Neuronal stem cell (in vitro differentiated cells): ENCODE results near the gene NLGN2.

Experiments
- DNase-seq: peaks from one replicate; pipeline ENCODE4 v3.0.0-alpha.2; 2013; ENCODE audit warnings: low spot score
- H2AFZ ChIP-seq: one replicate; pipeline ENCODE4 v1.6.1; 2013; ENCODE audit warnings: mild to moderate bottlenecking, low read length, inconsistent platforms
- H2AK5ac ChIP-seq: 2 replicates; pipeline ENCODE4 v1.6.1; 2013; ENCODE audit warnings: low read depth, mild to moderate bottlenecking, inconsistent platforms, low read length, moderate library complexity, mixed read lengths
- H2BK120ac ChIP-seq: 2 replicates; pipeline ENCODE4 v1.6.1; 2013; ENCODE audit warnings: low read depth, mild to moderate bottlenecking, inconsistent platforms, low read length, moderate library complexity, mixed read lengths
- H2BK12ac ChIP-seq: one replicate; pipeline ENCODE4 v1.6.1; 2013; ENCODE audit warnings: low read length, inconsistent platforms
- H2BK15ac ChIP-seq: 2 replicates; pipeline ENCODE4 v1.6.1; 2013; ENCODE audit warnings: mild to moderate bottlenecking, low read length, inconsistent platforms, mixed read lengths
- H2BK5ac ChIP-seq: one replicate; pipeline ENCODE4 v1.6.1; 2013; ENCODE audit warnings: inconsistent platforms, mild to moderate bottlenecking, low read length, moderate library complexity
- H3K14ac ChIP-seq: one replicate; pipeline ENCODE4 v1.6.1; 2013; ENCODE audit warnings: low read length, inconsistent platforms
- H3K18ac ChIP-seq: 2 replicates; pipeline ENCODE4 v1.6.1; 2013; ENCODE audit warnings: low read length, inconsistent platforms
- H3K23ac ChIP-seq: 2 replicates; pipeline ENCODE4 v1.6.1; 2013; ENCODE audit warnings: low read depth, mild to moderate bottlenecking, mixed read lengths, low read length, inconsistent platforms; ENCODE audit not compliant: poor library complexity
- H3K27ac ChIP-seq: replicated peaks from 3 replicates; pipeline ENCODE4 v1.5.1; 2013; ENCODE audit warnings: low read length, inconsistent platforms
- H3K27me3 ChIP-seq, 3 experiments: 2 replicates each; pipeline ENCODE4 v1.6.1; 2013; ENCODE audit warnings: low read length in 3 of 3, mild to moderate bottlenecking in 2 of 3, inconsistent platforms in 1 of 3, low read depth in 1 of 3, mixed read lengths in 1 of 3, moderate library complexity in 1 of 3; ENCODE audit not compliant: control insufficient read depth in 3 of 3, insufficient read depth in 3 of 3
- H3K36me3 ChIP-seq, 2 donors: replicated peaks in 1 of 2; 2 replicates each; pipeline ENCODE4 v1.6.1; 2013; ENCODE audit warnings: low read length in 2 of 2; ENCODE audit not compliant: control insufficient read depth in 2 of 2, insufficient read depth in 2 of 2
- H3K4ac ChIP-seq: 2 replicates; pipeline ENCODE4 v1.6.1; 2013; ENCODE audit warnings: inconsistent platforms, mild to moderate bottlenecking, low read length, moderate library complexity
- H3K4me1 ChIP-seq, 2 donors: 1 replicate in 1 of 2; 2 replicates in 1 of 2; pipeline ENCODE4 v1.6.1; 2013; ENCODE audit warnings: low read length in 2 of 2, low read depth in 1 of 2; ENCODE audit not compliant: control insufficient read depth in 2 of 2, insufficient read depth in 1 of 2
- H3K4me2 ChIP-seq: one replicate; pipeline ENCODE4 v1.6.1; 2013; ENCODE audit warnings: mild to moderate bottlenecking, low read length, inconsistent platforms; ENCODE audit not compliant: insufficient read depth, poor library complexity, severe bottlenecking
- H3K4me3 ChIP-seq, 2 donors: 2 replicates each; pipeline ENCODE4 v1.5.1; 2013; ENCODE audit warnings: low read length in 2 of 2, mild to moderate bottlenecking in 2 of 2, inconsistent platforms in 1 of 2, moderate library complexity in 1 of 2
- H3K79me1 ChIP-seq: one replicate; pipeline ENCODE4 v1.6.1; 2013; ENCODE audit warnings: low read depth, mild to moderate bottlenecking, inconsistent platforms, low read length, moderate library complexity
- H3K9ac ChIP-seq: one replicate; pipeline ENCODE4 v1.6.1; 2013; ENCODE audit warnings: mild to moderate bottlenecking, low read depth, low read length, inconsistent platforms; ENCODE audit not compliant: poor library complexity
- H3K9me3 ChIP-seq, 2 donors: replicated peaks in 1 of 2; 2 replicates each; pipeline versions ENCODE3 to v1.6.1; 2013; ENCODE audit warnings: low read length in 2 of 2, mild to moderate bottlenecking in 2 of 2, inconsistent platforms in 1 of 2, low read depth in 1 of 2, mixed read lengths in 1 of 2, moderate library complexity in 1 of 2; ENCODE audit not compliant: control insufficient read depth in 2 of 2, insufficient read depth in 1 of 2
- H4K8ac ChIP-seq: one replicate; pipeline ENCODE4 v1.6.1; 2013; ENCODE audit warnings: low read depth, mild to moderate bottlenecking, inconsistent platforms, low read length, moderate library complexity
- H4K91ac ChIP-seq: one replicate; pipeline ENCODE4 v1.6.1; 2013; ENCODE audit warnings: low read length, low read depth, mild to moderate bottlenecking, inconsistent platforms; ENCODE audit not compliant: poor library complexity
- WGBS, 2 donors: extraction: QIAGEN DNeasy Blood & Tissue Kit; methylation state at CpG; one replicate each; pipeline ENCODE4 v1.1.7; 2013; ENCODE audit warnings: missing lambda C conversion rate in 2 of 2, mixed read lengths in 1 of 2; ENCODE audit not compliant: insufficient read length in 2 of 2, insufficient replicate concordance in 1 of 2; ENCODE audit errors: extremely low coverage in 2 of 2; 5-methylcytosine and 5-hydroxymethylcytosine counted together

The NLGN2 gene

GRCh38 chr17:7428557-7428956, 20.9 kb downstream of the NLGN2 start, which contains the start of gene SPEM3:
TSS of gene SPEM3 (plus strand) at chr17:7428857. CDS start at chr17:7428903, 46 bp downstream.
- Histone ChIP-seq H3K4me2 (no peak within 1 kb of the TSS), H4K91ac (peak within 1 kb of the TSS; percentile 22), H3K27me3 (no peaks in the 10 kb centered on the region), H2BK120ac (no peak within 1 kb of the TSS), H2AFZ (no peak within 1 kb of the TSS), H3K4me1 (no peaks in the 10 kb centered on the region), H2BK12ac (peak within 1 kb of the TSS; percentile 63), H3K9ac (no peak within 1 kb of the TSS), H3K79me1 (peaks cover 3% of the 10 kb centered on the region), H3K18ac (no peak within 1 kb of the TSS), H2BK5ac (peak within 1 kb of the TSS; percentile 79), H3K23ac (no peak within 1 kb of the TSS), H4K8ac (no peak within 1 kb of the TSS), H3K27ac (no peak within 1 kb of the TSS), H3K36me3 (no peaks in the 10 kb centered on the region), H3K4ac (no peak within 1 kb of the TSS), H2BK15ac (peak within 1 kb of the TSS; percentile 87), H3K14ac (no peak within 1 kb of the TSS), H2AK5ac (peak within 1 kb of the TSS; percentile 97), H3K4me3 (peak within 1 kb of the TSS in 1 of 2 donors; percentile 44), H3K9me3 (no peaks in the 10 kb centered on the region)
- WGBS, 2 donors = no CpG with 5 or more reads among the region's 5 CpGs
- no peak for DNase-seq

DNA sequence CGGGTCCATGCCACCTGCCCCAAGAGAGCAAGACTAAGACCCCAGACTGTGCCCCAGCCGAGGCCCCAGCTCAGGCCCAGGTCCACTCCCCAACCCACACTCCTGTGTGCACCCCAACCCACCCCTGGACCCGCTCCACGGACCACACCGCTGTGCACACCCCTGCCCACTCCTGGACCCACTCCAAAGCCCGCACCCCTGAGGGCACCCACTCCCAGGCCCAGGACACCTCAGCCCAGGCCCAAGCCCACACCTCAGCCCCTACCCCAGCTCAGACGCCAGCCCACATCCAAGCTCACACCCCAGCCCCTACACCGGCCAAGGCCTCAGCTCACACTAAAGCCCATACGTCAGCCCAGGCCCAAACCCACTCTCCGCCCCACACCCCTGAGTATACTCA, 22.1 kb downstream of the NLGN2 start:
- Histone ChIP-seq H3K23ac (peak overlapping the region; percentile 85), H3K27ac (no peak overlapping the region), H3K36me3 (no peaks in the 10 kb centered on the region), H3K4me1 (no peaks in the 10 kb centered on the region), H4K91ac (no peak overlapping the region), H2AK5ac (peak overlapping the region; percentile 94), H3K4me2 (no peak overlapping the region), H2AFZ (no peak overlapping the region), H3K4ac (no peak overlapping the region), H3K9ac (no peak overlapping the region), H3K4me3 (no peak overlapping the region), H2BK120ac (no peak overlapping the region), H4K8ac (peak overlapping the region; percentile 43), H3K18ac (no peak overlapping the region), H3K9me3 (no peaks in the 10 kb centered on the region), H3K27me3 (no peaks in the 10 kb centered on the region), H2BK5ac (peak overlapping the region; percentile 13), H2BK15ac (no peak overlapping the region), H3K79me1 (peaks cover 3% of the 10 kb centered on the region), H3K14ac (no peak overlapping the region), H2BK12ac (peak overlapping the region; percentile 63)
- no CpG with 5 or more reads among the region's 10 CpGs for WGBS, 2 donors
- DNase-seq = no peak

DNA sequence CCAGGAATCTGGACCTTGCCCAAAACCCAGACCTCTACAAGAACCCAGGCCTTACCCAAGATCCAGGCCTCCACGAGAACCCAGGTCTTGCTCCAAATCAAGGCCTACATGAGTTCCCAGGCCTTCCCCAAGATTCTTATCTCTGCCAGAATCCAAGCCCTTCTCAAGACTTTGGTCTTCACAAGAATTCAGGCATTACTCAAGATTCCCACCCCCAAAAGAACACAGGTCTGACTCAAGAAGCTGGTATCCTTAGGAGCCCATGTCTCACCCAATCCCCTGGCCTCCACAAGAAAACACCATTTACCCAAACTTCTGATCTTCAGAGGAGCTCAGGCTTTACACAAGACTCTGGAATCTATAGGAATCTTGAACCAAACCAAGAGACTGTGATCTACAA, 23.6 kb downstream of the NLGN2 start:
- Histone ChIP-seq H3K18ac (no peak overlapping the region), H3K14ac (no peak overlapping the region), H3K9me3 (peaks cover 0 to under 1% of the 10 kb centered on the region in 2 donors), H3K27ac (no peak overlapping the region), H3K4ac (no peak overlapping the region), H2BK15ac (no peak overlapping the region), H3K4me2 (no peak overlapping the region), H2BK12ac (no peak overlapping the region), H3K36me3 (no peaks in the 10 kb centered on the region), H2BK120ac (no peak overlapping the region), H4K8ac (no peak overlapping the region), H3K9ac (no peak overlapping the region), H3K23ac (no peak overlapping the region), H3K4me3 (no peak overlapping the region), H3K27me3 (peaks cover 8 to 10% (median 10%) of the 10 kb centered on the region in 3 experiments), H2AFZ (no peak overlapping the region), H3K79me1 (peaks cover 1% of the 10 kb centered on the region), H2AK5ac (no peak overlapping the region), H4K91ac (no peak overlapping the region), H3K4me1 (peaks cover 3 to 6% of the 10 kb centered on the region in 2 donors), H2BK5ac (no peak overlapping the region)
- no peak for DNase-seq
- WGBS, 2 donors = no CpG with 5 or more reads among the region's 1 CpG

DNA sequence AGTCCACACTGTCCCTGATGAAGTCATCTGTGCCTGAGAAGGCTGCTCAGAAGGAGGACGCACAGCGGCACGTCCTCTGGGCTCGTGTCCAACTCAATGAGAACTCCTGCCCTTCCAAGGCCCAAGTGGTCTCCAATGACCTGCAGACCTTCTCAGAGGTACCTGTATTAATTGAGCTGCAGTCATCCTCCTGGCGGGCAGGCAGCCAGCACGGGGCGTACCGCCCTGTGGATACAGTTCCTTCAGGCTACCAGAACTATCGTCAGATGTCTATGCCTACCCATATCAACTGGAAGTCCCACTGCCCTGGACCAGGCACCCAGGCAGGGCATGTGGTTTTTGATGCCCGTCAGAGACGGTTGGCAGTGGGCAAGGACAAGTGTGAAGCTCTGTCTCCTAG, 24.7 kb downstream of the NLGN2 start:
- Histone ChIP-seq H3K4ac (no peak overlapping the region), H3K9ac (no peak overlapping the region), H3K18ac (no peak overlapping the region), H3K4me2 (no peak overlapping the region), H4K8ac (no peak overlapping the region), H2BK12ac (no peak overlapping the region), H3K27me3 (peaks cover 9 to 19% (median 16%) of the 10 kb centered on the region in 3 experiments), H3K4me1 (peaks cover 5 to 11% of the 10 kb centered on the region in 2 donors), H2AFZ (no peak overlapping the region), H2BK5ac (no peak overlapping the region), H3K4me3 (peak overlapping the region in 1 of 2 donors; percentile 3), H3K23ac (no peak overlapping the region), H3K27ac (no peak overlapping the region), H4K91ac (no peak overlapping the region), H3K79me1 (no peaks in the 10 kb centered on the region), H2BK15ac (peak overlapping the region; percentile 62), H2BK120ac (no peak overlapping the region), H3K36me3 (no peaks in the 10 kb centered on the region), H3K9me3 (peaks cover 0 to 4% of the 10 kb centered on the region in 2 donors), H3K14ac (no peak overlapping the region), H2AK5ac (no peak overlapping the region)
- DNase-seq = no peak
- no CpG with 5 or more reads among the region's 11 CpGs for WGBS, 2 donors
